ENCODE results near the gene PLEKHG1. TPM values are rescaled to one million over a fixed set of nuclear protein-coding genes. Genes with fewer than 3 reads are reported as not detected.

PLEKHG1 gene
- total and polyA plus RNA-seq, 4 donors, result 3.0 to 11.9 (median 5.2) TPM

DNA sequence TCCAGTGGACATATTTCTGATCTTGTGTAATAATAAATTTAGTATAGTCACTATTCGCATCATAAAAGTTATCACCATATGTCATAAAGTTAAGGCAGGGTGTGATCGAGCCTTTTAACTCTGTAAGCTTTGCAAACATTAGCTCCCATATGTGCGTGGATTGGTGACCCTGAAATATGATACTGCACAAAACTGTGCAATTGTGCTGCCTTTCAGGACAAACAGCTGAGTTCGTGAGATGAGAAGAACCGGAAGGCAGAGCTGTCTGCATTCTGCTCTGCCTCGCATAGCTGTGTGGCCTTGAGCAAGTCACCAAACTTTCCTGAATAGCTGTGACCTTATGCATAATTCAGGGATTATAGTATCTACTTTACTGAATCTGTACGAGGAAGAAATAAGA, 3.2 kb upstream of the PLEKHG1 start:
- Histone ChIP-seq H3K9me3 (ENCODE audit: control insufficient read depth in 4 of 4, low read length in 3 of 4) (no peaks in the 10 kb centered on the region), H3K36me3 (ENCODE audit: control insufficient read depth in 4 of 4, insufficient read depth in 3 of 4, low read depth in 1 of 4, low read length in 3 of 4) (no peaks in the 10 kb centered on the region), H3K27ac (ENCODE audit: low read depth in 1 of 2, low read length in 2 of 2) (no peak overlapping the region), H3K4me3 (ENCODE audit: low read depth in 1 of 3, low read length in 3 of 3) (no peak overlapping the region), H3K9ac (ENCODE audit: low read depth in 1 of 2, low read length in 2 of 2) (no peak overlapping the region), H3K4me1 (ENCODE audit: control insufficient read depth in 4 of 4, insufficient read depth in 4 of 4, low read length in 3 of 4) (peaks cover 0 to 10% (median 5%) of the 10 kb centered on the region in 4 donors), H3K27me3 (ENCODE audit: control insufficient read depth in 4 of 4, insufficient read depth in 4 of 4, low read length in 3 of 4) (no peaks in the 10 kb centered on the region)
- WGBS, result 82% methylated on average over 7 of the region's 7 CpGs
- no peak for DNase-seq (ENCODE audit: low spot score)
- TF ChIP-seq YY1 (IDR thresholded peaks at IDR 0.05) (no peak), HNF4G (IDR thresholded peaks at IDR 0.05) (no peak), NR2F2 (IDR thresholded peaks at IDR 0.05) (no peak), GABPA (IDR thresholded peaks at IDR 0.05 in 1 of 2, conservative IDR thresholded peaks at IDR 0.05 in 1 of 2) (no peak), TAF1 (conservative IDR thresholded peaks at IDR 0.05) (no peak), FOXA1 (IDR thresholded peaks at IDR 0.05) (no peak), EGR1 (IDR thresholded peaks at IDR 0.05; ENCODE audit: low read depth in 2 of 2) (no peak), RXRA (IDR thresholded peaks at IDR 0.05) (no peak), CTCF (IDR thresholded peaks at IDR 0.05; ENCODE audit: low read depth, low read length, missing input control) (no peak), RAD21 (IDR thresholded peaks at IDR 0.05) (no peak), JUND (IDR thresholded peaks at IDR 0.05) (no peak), SP1 (IDR thresholded peaks at IDR 0.05) (no peak), HNF4A (conservative IDR thresholded peaks at IDR 0.05) (no peak), FOXA2 (IDR thresholded peaks at IDR 0.05) (no peak)
- TF ChIP-seq, protein P1, sequence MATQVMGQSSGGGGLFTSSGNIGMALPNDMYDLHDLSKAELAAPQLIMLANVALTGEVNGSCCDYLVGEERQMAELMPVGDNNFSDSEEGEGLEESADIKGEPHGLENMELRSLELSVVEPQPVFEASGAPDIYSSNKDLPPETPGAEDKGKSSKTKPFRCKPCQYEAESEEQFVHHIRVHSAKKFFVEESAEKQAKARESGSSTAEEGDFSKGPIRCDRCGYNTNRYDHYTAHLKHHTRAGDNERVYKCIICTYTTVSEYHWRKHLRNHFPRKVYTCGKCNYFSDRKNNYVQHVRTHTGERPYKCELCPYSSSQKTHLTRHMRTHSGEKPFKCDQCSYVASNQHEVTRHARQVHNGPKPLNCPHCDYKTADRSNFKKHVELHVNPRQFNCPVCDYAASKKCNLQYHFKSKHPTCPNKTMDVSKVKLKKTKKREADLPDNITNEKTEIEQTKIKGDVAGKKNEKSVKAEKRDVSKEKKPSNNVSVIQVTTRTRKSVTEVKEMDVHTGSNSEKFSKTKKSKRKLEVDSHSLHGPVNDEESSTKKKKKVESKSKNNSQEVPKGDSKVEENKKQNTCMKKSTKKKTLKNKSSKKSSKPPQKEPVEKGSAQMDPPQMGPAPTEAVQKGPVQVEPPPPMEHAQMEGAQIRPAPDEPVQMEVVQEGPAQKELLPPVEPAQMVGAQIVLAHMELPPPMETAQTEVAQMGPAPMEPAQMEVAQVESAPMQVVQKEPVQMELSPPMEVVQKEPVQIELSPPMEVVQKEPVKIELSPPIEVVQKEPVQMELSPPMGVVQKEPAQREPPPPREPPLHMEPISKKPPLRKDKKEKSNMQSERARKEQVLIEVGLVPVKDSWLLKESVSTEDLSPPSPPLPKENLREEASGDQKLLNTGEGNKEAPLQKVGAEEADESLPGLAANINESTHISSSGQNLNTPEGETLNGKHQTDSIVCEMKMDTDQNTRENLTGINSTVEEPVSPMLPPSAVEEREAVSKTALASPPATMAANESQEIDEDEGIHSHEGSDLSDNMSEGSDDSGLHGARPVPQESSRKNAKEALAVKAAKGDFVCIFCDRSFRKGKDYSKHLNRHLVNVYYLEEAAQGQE (IDR thresholded peaks at IDR 0.05), result no peak
- TF ChIP-seq, protein P2, sequence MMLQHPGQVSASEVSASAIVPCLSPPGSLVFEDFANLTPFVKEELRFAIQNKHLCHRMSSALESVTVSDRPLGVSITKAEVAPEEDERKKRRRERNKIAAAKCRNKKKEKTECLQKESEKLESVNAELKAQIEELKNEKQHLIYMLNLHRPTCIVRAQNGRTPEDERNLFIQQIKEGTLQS (IDR thresholded peaks at IDR 0.05), result no peak
- TF ChIP-seq, protein P3, sequence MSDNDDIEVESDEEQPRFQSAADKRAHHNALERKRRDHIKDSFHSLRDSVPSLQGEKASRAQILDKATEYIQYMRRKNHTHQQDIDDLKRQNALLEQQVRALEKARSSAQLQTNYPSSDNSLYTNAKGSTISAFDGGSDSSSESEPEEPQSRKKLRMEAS (IDR thresholded peaks at IDR 0.05), result no peak
- TF ChIP-seq, protein P4, sequence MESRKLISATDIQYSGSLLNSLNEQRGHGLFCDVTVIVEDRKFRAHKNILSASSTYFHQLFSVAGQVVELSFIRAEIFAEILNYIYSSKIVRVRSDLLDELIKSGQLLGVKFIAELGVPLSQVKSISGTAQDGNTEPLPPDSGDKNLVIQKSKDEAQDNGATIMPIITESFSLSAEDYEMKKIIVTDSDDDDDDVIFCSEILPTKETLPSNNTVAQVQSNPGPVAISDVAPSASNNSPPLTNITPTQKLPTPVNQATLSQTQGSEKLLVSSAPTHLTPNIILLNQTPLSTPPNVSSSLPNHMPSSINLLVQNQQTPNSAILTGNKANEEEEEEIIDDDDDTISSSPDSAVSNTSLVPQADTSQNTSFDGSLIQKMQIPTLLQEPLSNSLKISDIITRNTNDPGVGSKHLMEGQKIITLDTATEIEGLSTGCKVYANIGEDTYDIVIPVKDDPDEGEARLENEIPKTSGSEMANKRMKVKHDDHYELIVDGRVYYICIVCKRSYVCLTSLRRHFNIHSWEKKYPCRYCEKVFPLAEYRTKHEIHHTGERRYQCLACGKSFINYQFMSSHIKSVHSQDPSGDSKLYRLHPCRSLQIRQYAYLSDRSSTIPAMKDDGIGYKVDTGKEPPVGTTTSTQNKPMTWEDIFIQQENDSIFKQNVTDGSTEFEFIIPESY (IDR thresholded peaks at IDR 0.05), result no peak

Data from liver (tissue), 9 donors.